A204.1 (cell line): ENCODE data around the gene HOTAIR.

ENCODE experiments used
- FAIRE-seq: peaks from 2 replicates; lab custom pipeline; 2012; peaks lifted over from hg19 to GRCh38; lab: Jason Lieb, UNC

The HOTAIR gene

GRCh38 chr12:53924521-53925405 lies 50.0 kb downstream of the HOTAIR start:
- FAIRE-seq, result no peak

GRCh38 chr12:53916788-53917655 lies 57.7 kb downstream of the HOTAIR start:
- FAIRE-seq, result no peak
